Fibroblast of skin of abdomen (primary cell): ENCODE data around the gene SSBP3.

Experiments
- DNase-seq: peaks from one replicate; pipeline ENCODE4 v3.0.0-alpha.2; 2013

Gene SSBP3

DNA sequence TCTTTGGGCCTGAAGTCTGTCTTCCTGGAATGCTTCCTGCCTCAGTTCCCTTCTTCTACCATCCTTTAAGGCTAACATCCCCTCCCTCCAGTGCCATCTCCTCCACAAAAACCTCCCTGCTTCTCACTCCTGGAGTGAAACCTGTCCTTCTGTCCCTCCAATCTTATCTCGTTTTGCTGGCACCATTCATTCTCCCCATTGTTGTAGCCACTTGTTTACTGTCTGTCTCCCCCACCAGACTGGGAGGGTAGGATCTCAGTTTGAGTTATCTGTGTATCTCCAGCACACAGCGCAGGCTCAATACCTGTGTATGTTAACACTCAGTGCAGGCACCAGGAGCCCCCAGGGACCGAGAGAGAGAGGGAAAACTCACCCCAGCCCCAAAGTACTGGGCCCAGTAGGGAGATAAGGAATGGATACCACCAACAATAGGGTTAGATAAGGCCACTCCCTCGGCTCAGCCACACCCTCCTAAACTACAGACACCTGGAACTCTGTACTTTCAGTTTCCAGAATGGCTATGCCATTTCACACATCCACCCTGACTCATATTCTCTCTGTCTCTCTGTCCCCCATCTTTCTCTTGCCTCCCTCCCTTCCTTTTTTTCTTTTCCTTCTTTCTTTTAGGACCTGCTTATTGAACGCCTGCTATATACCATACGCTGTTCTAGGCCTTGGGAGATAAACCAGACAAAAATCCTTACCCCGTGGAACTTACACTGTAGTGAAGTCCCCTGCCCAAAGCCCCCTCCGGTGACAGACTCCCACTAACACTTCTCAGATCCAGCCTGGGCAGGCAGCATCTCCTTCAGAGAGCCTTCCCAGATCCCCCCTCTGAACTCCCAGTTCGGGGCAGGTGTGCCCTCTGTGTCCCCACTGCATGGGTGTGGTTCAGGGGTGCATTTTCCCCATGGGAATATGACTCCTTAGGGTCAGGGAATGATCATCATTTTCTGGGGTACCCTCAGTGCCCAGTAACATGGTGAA is 3.3 kb upstream of the SSBP3 start:
- no peak for DNase-seq

DNA sequence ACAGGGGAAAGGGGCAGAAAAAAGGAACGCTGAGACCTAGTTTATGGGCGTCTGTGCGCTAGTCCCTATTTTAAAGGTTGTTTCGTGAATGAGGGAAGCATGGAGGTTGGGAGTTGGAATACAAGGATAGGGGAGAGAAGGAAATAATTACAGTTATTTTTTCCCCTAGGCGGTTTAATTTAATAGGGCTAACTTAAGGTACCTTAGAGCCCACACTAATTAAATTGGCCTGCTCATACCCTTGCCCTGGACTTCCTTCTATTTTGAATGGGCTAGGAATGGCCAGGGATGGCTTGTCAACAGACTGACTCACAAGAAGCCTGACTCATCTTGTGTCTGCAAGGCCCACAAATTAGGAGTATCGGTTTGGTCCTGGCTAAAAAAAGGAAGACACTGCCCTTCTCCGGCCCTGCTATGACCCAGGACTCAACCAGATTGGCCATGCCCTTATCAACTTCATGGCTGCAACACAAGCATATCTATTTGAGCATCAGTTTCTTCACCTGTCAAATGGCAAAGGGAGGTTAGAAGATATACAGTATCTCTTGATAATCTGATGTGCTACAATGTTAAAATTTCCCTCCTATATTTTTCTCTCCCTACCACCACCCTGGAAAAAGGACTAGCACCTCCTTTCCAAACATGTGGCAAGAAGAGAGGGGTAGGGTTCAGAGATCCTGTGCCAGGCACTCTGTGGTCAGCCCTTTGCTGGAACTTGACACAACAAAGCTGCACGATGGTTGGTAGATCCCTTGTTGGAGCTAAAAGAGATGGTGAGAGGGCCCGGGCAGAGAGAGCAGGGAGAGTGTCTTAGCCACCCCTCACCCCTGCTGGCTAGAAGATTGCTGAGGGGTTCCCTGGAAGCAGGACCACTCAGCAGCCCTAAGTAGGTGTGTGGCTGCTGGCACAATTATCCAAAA is 2.2 kb upstream of the SSBP3 start:
- DNase-seq, result peak; percentile 84

DNA sequence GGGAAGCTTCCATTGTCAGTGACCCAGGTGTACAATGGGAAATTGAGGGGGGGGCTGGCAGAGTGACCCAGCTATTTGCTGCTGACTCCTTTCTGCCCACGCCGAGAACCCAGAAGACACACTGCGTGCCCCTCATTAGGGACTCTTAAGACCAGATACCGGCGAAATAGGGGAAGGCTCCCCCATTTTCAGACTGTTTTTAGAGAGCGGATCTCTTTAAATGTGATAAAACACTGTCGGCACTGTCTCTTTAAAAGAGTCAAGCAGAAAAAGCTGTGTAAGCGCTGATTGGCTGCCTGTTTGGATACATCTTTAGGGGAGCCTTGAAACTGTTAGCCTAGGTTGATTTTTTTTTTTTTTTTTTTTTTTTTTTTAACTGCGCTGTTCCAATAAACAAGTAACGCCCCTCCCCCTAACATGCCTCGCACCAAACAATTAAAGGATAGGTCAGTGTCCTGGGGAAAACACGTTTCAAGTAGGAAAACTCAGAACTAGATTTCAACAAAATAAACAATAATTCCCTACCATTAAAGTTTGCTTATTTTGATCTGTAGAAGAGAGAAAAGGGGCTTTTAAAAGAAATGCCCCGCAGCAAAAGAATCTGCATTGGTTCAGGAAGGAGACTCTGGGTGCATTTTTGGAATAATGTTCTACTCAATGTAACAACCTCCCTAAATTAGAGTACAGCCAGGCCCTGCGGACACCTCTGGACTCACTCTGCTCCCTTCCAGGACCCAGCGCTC is 1.4 kb upstream of the SSBP3 start:
- DNase-seq, result peak; percentile 93

- no peak for DNase-seq
Measured at GRCh38 chr1:54407154-54407403, 885 bp upstream of the SSBP3 start.

DNA sequence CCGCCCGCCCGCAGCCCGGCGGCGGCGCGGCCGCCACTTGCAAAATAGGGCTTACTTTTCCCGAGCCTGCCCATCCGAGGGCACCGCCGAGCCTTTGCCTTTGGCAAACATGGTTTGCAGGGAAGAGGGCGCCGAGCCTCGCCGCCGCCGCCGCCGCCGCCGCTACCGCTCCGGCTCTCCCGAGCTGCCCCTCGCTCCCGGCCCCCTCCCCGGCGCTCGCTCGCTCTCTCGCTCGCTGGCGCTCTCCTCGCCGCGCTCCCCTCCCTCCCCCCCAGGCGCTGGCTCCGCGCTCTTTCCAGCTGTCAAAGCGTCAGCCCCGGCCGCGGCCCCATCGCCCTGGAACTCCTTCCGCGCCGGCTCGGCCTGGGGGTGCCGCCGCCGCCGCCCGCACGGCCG is 298 bp downstream of the SSBP3 start:
- DNase-seq, result no peak

DNA sequence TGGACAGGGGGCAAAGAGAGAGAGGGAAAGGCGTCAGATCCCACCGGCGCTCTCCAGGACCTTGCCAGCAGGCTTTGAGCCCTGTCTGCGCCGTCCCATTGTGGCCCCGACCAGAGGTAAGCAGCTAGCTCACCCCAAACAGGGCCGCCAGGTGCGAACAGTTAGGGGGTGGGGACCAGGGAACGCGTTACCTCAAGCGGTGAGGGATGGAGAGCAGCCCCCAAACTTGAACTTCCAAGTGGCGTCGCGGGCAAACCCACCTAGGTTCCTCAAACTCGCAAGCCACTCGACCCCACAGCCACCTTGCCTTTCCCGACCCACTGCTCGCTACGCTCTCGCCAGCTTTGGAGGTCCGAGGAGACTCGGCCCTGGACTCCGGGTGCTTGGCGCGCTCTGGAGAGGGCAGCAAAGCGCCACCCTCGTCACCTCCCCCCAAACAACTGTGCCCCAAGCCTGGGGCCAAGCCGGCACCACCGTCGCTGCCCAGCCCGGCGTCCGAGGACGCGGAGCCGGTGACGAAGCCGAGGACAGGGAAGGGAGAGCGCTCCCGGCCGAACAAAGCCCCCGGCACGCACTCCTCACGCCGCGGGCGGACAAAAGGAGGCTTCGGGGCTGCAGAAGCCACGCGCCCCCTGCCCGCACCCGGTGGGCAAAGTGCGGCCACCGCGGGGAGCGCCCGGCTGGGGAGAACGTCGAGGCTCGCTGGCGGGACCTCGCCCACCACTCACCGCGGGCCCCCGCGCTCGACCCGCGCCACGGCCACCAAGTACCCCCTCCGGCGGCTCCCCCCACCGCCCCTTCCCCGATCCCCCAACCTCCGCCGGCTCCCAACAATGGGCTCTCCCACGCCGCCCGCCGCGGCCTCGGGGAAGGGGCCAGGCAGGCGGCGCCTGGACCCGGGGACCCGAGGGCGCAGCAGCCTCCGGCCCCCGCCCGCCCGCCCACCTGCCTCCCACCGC is 976 bp downstream of the SSBP3 start:
- DNase-seq, result no peak

GRCh38 chr1:54404263-54404662 is 1.9 kb downstream of the SSBP3 start:
- DNase-seq, result no peak

DNA sequence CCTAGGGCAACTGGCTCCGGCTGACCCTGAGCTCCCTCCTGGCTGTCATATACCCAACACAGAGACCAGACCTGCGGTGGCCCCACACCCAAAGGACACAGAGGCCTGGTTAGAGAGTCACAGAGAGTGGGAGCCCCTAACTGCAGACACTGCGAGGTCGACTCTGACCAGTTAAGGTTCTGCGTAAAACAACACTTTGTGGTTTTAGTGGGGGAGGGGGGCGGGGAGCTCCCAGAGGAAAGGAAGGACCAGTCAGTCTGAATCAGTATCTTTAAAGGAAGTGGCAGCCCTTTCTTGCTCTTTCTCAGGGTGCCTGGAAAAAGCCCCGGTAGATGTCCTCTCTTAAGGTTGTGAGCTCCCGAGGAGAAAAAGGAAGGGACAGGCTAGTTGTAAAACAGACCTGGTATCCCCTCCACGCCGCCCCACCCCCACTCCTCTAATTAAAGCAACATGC is 2.4 kb downstream of the SSBP3 start:
- DNase-seq, result peak; percentile 72

GRCh38 chr1:54403405-54403804 is 2.8 kb downstream of the SSBP3 start:
- no peak for DNase-seq

GRCh38 chr1:54402896-54403295 is 3.3 kb downstream of the SSBP3 start:
- no peak for DNase-seq

- no peak for DNase-seq
Measured at GRCh38 chr1:54401799-54402198, 4.4 kb downstream of the SSBP3 start.

- no peak for DNase-seq
Measured at GRCh38 chr1:54400329-54400728, 5.9 kb downstream of the SSBP3 start.

GRCh38 chr1:54399765-54400164 is 6.4 kb downstream of the SSBP3 start:
- no peak for DNase-seq

- DNase-seq, result no peak
Measured at GRCh38 chr1:54398963-54399528, 7.1 kb downstream of the SSBP3 start.

- DNase-seq, result no peak
Measured at GRCh38 chr1:54397980-54398379, 8.2 kb downstream of the SSBP3 start.

GRCh38 chr1:54397090-54397591 is 9.1 kb downstream of the SSBP3 start:
- DNase-seq, result no peak

DNA sequence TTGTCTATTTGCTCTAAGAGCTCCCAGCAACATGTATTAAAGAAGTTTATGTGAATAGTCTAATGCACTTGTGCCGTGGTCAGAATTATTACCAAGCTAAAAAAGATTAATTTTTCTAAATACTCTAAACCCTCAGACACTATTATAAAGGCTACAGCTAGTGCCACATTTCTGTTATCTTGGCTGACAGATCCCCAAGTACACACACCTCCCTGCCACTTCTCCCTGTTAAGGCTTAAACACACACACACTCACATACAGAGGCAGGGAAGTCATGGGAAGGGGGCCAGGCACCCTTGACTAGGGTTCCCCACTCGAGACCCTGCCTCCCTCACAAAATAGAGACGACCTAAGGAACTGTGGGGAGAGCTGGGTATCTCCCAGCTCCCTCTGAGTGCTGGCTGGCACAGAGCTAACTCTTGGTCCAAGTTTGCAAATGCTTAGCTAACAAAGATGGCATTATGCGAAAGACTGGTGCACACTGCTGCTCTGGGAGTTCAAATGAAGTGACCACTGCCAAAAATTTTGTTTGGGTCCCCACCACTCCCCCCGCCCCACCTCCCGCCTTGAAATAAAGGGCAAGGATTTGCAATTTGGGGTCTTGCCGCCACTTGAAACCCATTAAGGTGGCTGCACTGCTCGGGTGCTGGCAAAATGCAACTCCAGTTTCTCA is 9.8 kb downstream of the SSBP3 start:
- DNase-seq, result no peak

DNA sequence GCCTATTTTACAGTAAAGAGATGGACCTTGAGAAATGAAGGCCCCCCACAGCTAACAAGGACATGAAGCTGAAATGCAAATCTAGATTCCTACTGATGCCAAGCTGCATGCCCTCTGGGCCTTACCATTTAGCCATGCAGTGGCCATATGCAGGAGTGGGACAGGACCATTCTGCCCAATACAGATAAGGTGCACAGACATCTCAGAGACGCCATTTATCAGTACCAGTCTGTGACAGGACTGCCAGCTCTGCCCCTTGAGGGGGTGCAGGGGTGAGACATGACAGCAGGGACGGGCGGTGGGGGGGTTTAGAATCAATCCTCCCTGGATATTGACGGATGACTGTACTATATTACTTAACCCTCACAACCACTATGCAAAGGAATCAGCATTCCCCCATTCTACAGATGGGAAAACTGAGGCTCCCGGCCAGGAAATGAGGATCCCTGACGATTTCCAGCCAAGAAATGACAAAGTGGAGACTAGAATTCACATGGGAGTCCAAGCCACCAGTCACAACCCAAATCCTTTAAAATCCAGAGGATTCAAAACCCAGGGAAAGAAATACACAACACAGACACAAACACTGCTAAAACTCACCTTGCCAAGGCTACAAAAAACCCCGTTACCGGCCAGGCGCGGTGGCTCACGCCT is 10.8 kb downstream of the SSBP3 start:
- DNase-seq, result no peak

DNA sequence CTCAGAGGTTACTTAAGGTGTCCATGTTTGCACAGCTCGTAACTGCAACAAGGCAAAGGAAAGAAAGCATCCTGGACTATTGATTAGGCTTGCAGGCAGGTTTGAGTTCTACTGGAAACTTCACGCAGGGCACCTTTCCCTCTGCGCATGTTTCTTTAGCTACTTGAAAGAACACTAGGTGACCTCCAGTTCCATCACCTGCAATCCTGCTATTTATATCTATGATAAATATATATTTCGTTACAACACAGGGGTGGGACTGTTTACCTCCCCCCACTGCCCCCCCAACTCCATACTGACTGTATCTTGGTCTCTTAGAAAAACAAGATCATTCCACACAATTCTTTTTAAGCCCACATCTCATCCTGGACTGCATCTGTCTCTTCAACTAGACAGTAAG is 12.1 kb downstream of the SSBP3 start:
- DNase-seq, result no peak

DNA sequence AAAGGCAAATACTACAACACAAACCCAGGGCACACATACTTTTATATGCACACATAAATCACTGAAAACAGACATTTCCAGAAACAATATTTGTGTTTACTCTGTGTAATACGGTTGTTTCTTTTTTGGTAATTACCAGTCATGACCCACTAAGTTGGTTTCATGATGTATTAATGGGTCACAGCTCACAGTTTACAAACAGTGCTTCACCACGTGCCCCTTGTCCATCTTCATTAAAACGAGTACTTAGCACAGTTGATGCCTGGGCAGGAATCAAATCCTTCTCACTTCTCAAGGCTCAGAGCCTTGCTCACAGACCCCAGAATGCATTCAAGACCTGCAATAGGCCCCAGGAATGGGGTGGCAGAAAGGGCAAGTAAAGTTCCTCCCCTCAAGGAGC is 13.8 kb downstream of the SSBP3 start:
- DNase-seq, result no peak
